Neutrophil (primary cell): ENCODE measurements around the gene ABCC11.

Source experiments
- H3K27ac ChIP-seq: fragments of 200-600 bp; sonication (generic); 2 replicates; pipeline ENCODE4 v1.5.1; 2016; ENCODE audit warnings: mild to moderate bottlenecking, moderate library complexity
- H3K27me3 ChIP-seq: fragments of 200-600 bp; sonication (generic); 2 replicates; pipeline ENCODE4 v1.6.0; 2016; ENCODE audit warnings: mild to moderate bottlenecking
- H3K36me3 ChIP-seq: fragments of 200-600 bp; sonication (generic); 2 replicates; pipeline ENCODE4 v1.5.1; 2017
- H3K4me1 ChIP-seq, 2 experiments: fragments of 200-600 bp in 1 of 2; sonication (generic) in 1 of 2; 1 replicate in 1 of 2; 2 replicates in 1 of 2; pipeline versions ENCODE4 v1.5.1 to v1.6.1; 2013 to 2016; ENCODE audit warnings: low read depth in 1 of 2, low read length in 1 of 2, mild to moderate bottlenecking in 1 of 2, moderate library complexity in 1 of 2; ENCODE audit not compliant: control insufficient read depth in 1 of 2, insufficient read depth in 1 of 2
- H3K4me3 ChIP-seq, 2 experiments: fragments of 200-600 bp in 1 of 2; sonication (generic) in 1 of 2; 1 replicate in 1 of 2; 2 replicates in 1 of 2; pipeline ENCODE4 v1.5.1; 2013 to 2016; ENCODE audit warnings: low read depth in 1 of 2, low read length in 1 of 2, mild to moderate bottlenecking in 1 of 2, moderate library complexity in 1 of 2
- H3K9me3 ChIP-seq: fragments of 200-600 bp; sonication (generic); 2 replicates; pipeline ENCODE4 v1.5.1; 2016
- TF ChIP-seq, protein P1 (sequence below): fragments of 200-600 bp; sonication (generic); IDR thresholded peaks from 2 replicates; pipeline ENCODE4 v1.5.1; 2016; ENCODE audit warnings: antibody characterized with exemption

Gene ABCC11

DNA sequence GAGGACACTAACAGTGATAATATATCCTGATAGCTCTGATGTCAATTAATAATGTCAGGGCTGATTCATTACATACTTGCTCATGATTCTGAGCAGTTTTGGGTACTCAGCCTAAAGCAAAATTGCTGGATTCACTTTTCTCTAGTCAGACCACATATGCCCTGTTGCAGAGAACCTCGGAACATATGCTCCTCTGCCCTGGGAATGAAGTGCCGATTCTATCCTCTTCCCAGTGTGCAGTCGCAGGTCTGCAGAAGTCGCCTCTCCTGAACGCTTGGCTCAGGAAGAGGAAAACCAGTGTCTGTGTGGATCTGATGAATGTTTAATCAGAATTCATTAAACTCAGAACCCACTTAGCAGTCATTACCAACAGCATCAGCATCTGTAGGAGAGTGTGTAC lies 126.1 kb downstream of the ABCC11 start:
- TF ChIP-seq, protein P1, sequence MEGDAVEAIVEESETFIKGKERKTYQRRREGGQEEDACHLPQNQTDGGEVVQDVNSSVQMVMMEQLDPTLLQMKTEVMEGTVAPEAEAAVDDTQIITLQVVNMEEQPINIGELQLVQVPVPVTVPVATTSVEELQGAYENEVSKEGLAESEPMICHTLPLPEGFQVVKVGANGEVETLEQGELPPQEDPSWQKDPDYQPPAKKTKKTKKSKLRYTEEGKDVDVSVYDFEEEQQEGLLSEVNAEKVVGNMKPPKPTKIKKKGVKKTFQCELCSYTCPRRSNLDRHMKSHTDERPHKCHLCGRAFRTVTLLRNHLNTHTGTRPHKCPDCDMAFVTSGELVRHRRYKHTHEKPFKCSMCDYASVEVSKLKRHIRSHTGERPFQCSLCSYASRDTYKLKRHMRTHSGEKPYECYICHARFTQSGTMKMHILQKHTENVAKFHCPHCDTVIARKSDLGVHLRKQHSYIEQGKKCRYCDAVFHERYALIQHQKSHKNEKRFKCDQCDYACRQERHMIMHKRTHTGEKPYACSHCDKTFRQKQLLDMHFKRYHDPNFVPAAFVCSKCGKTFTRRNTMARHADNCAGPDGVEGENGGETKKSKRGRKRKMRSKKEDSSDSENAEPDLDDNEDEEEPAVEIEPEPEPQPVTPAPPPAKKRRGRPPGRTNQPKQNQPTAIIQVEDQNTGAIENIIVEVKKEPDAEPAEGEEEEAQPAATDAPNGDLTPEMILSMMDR: no peak
- H3K4me1 ChIP-seq: no peaks in the 10 kb centered on the region
- H3K27ac ChIP-seq: no peak overlapping the region
- H3K36me3 ChIP-seq: no peaks in the 10 kb centered on the region
- no peaks in the 10 kb centered on the region for H3K9me3 ChIP-seq
- H3K27me3 ChIP-seq: peaks cover 7% of the 10 kb centered on the region
- H3K4me3 ChIP-seq: no peak overlapping the region

DNA sequence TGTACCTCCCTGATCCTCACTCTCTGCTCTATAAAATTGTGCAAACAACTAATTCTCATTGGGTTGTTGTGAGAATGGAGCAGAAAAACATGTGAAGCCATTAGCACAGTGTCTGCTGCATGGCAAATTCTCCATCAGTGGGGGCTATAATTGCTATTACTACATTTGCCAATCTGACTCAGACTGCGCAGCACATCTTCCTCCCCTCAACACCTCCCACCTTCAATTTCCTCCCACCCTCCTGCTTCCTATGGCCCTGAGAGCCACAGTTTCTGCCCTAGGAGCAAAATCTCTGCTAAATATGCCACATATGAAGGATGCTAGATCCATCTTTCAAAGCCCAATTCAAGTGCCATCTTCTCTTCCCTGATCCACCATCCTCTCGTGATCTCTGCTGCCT lies 128.5 kb downstream of the ABCC11 start:
- TF ChIP-seq, protein P1: no peak
- Histone ChIP-seq H3K9me3 (no peaks in the 10 kb centered on the region), H3K27me3 (no peaks in the 10 kb centered on the region), H3K27ac (no peak overlapping the region), H3K36me3 (no peaks in the 10 kb centered on the region), H3K4me1 (no peaks in the 10 kb centered on the region), H3K4me3 (no peak overlapping the region)

DNA sequence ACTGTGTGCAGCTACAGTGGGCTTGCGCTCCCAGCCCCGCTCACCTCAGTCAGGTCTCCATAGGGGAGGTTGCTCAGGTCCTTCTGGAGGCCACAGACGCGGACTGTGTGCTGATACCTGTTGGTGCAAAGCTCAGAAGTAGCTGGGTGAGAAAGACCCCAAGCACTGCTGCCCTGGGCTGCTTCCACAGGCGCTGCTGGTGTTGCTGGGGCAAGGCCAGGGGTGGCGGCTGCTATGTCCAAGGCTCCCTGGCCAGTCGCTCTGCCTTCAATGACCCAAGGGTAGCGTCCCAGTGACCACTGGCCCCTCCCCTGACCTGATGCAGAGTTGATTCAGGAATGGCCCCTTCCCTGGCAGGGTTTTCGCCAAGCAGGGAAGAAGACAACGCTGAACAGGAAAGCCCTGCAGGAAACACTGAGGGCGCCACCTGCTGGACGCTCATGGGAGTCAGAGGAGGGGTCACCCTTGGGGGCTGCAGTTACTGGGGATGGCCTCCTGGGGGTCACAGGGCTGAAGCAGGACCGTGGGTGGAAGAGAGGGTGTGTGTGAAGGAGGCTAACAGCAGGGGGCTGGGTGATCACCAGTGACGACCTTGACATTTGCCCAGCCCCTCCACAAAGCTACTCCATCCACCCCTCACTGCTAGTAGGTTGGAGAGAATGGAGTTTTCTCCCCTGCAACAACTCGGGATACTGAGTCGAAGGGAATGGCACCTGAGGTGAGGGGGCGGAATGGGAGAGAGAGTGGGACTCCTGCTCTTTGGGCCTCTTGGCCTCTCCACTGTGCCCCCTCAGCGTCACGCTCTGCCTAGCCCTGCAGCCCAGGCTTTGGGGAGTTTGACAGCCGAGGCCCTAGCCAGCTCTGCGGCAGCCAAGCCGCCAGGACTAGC lies 129.9 kb downstream of the ABCC11 start:
- no peaks in the 10 kb centered on the region for H3K27me3 ChIP-seq
- H3K27ac ChIP-seq: no peak overlapping the region
- TF ChIP-seq, protein P1: peak; percentile 32
- no peaks in the 10 kb centered on the region for H3K36me3 ChIP-seq
- H3K4me3 ChIP-seq: no peak overlapping the region
- H3K9me3 ChIP-seq: no peaks in the 10 kb centered on the region
- H3K4me1 ChIP-seq: no peaks in the 10 kb centered on the region
